ENCODE data around the gene GPR137B. TPM values are rescaled to one million over a fixed set of nuclear protein-coding genes. Genes with fewer than 3 reads are reported as not detected.

GPR137B gene
- total RNA-seq, 1 donor from 2014 or later = 6.3 TPM

Other genes with a start within 250 kb of the GPR137B start
- 0.13 and 1.3 TPM in 2 replicates for gene NID1, start 77.4 kb upstream of the GPR137B start, total RNA-seq
- gene ERO1B, start 139.4 kb downstream of the GPR137B start, total RNA-seq = 2.9 and 5.0 TPM in 2 replicates